ENCODE measurements around the gene MPPED2.

MPPED2 gene

DNA sequence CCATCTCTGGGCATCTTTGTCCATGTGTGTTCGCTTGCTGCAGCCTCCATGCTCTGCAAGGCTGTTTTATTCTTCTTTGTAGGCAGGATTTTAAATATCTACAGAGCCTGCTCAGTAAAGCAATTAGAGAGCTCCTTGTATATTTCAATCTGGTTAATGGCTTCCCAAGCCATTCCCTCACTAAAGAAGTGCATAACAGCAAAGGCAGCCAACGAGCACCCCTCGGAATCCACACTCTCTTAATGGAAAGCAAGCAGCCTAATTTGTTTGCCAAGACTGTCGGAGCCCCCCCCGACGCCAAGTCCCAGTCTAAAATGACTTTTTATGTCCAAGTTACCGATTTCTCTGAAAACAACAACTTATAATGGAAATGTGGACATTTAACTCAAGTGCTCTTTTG, 139.6 kb downstream of the MPPED2 start:
- DNase-seq, result no peak

DNA sequence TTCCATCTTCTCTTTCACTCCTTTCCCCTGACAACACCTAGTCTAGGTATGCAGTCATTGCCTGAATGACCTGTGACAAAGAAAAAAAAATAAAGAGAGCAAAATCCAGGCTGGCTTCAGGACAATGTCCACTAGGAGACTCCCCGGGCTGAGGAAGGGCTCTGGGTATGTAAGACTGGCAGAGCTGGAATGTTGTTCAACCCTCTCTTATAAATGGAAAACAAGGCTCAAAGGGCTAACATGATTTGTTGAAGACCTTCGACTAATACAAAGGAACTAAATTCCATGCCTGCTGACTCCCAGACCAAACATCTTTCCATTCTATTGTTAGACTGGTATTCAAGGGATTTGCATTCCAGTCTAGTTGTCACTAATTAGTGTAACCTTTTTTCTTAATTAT, 141.1 kb downstream of the MPPED2 start:
- DNase-seq, result no peak

- DNase-seq, result no peak
Observed at GRCh38 chr11:30440510-30440909, 145.6 kb downstream of the MPPED2 start.

DNA sequence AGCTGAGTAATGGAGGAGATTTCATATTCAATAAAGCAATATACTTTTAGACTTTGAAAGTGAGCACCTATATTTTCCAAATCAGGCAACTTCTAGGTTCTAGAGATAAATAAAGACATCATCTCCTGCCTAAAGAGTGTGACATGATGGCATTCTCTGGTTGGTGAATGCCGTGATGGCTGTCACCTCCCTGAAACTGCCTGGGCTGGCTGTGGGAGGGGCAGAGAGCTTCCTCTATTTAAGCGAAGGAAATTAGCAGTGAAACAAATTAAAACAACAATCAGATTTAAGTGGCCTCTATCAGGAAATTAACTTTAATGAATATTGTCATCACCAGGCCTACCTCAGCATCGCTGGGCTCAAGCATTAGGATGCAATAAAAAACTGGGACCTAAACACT, 149.4 kb downstream of the MPPED2 start:
- no peak for DNase-seq

DNA sequence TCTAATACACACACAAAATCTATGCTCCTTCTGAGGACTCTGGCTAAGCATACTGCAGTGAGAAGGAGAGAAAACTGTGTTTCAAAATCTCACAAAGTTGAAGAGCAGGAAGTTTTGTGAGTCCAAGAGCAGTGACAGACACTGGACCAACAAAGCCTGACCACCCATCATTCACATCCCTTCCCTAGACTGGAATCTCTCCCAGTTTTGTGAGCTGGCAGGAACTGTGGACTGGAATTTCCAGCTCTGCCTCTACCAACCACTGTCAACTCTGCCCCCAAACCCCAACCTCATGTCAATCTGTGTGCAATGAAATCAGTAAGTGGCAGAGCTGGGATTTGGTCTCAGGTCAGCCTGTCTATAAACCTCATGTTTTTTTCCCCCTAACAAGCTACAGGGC, 150.7 kb downstream of the MPPED2 start:
- DNase-seq, result no peak

GRCh38 chr11:30434901-30435300, 151.3 kb downstream of the MPPED2 start:
- no peak for DNase-seq

- no peak for DNase-seq
Observed at GRCh38 chr11:30433831-30434230, 152.3 kb downstream of the MPPED2 start.

- DNase-seq, result no peak
Observed at GRCh38 chr11:30432716-30433115, 153.4 kb downstream of the MPPED2 start.

DNA sequence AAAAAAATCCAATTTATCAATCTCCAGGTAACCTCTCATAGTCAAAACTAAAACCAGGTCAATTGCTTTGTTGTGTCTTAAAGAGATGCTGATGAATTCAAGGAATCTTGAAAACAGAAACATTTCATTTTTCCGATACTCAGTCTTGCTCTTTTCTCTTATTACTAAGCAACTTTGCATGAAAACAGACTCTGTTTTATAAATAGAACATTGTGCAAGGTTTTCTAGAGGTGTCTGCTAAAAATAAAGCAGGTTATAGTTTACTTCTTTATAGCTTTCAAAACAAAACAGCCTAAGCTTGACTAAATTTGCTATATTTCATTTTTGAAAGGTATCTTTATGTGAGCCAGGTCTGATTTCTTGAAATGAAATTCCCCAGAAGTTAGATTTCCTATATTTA, 154.0 kb downstream of the MPPED2 start:
- no peak for DNase-seq

DNA sequence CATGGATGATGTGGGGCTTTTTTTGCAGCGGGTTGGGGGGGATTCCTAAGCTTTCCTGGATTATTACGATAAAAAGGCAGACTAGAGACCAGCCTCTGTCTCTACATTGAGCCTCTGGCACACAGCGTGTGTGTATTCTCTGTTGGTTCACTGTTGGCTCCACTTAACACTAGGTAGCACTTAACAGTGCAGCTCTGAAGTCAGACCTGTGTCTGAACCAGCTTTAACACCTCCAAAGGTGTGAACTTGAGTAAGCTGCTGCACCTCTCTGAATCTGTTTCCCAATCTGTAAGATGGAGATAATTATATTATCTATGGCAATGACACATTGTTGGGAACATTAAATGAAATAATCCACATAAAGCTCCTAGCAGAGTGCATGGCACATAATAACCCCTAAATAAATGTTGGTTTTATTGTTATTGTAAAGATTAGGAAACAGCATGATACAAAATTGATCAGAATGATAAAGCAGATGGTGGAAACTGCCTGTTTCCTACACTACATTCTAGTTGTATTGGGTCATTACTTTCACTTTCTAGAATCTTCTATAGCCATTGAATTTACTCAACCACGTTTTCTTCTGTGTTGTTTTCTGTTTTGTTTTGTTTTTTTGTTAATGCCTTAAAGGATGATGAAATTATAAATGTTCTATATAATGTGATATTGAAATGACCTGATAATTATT, 154.9 kb downstream of the MPPED2 start:
- DNase-seq, result no peak

GRCh38 chr11:30429550-30429949, 156.6 kb downstream of the MPPED2 start:
- DNase-seq, result no peak

GRCh38 chr11:30426781-30427180, 159.4 kb downstream of the MPPED2 start:
- no peak for DNase-seq

DNA sequence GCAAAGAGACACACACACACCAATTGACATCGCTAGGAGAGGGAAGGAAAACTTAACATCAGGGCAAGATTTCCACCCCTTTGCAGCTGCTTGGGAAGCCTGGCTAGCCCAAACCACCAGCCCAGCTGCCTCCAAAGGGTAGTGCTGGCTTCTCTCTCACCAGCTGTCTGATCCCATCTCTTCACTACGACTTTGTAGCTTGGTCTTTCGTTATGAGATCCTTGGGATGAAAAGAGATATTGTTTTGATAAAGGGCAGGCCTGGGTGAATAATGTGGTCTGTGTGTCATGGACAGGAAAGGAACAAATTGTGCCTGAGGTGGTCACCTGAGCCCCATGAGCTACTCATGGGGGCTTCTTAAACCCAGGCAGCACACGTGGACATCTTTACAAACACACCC, 161.3 kb downstream of the MPPED2 start:
- no peak for DNase-seq

- no peak for DNase-seq
Observed at GRCh38 chr11:30424321-30424720, 161.8 kb downstream of the MPPED2 start.

GRCh38 chr11:30423886-30424285, 162.3 kb downstream of the MPPED2 start:
- DNase-seq, result no peak

DNA sequence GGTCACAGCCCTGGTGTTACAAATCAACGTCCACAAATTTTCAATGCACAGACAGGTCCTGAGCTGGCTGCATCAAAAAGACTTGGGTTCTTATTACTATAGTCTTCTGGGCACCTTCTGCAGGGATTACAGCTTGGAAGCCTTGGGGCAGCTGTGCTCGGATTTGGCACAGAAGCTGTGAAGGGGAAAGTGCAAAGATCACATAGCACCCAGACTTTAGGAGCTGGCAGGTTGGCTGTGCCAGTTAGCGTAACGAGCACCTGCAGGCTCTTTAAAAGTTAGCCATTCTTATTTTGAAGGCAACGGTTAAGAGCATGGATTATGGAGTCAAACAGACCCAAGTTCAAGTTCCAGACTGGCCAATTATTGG, 162.9 kb downstream of the MPPED2 start:
- no peak for DNase-seq

- DNase-seq, result no peak
Observed at GRCh38 chr11:30422447-30423278, 163.5 kb downstream of the MPPED2 start.

DNA sequence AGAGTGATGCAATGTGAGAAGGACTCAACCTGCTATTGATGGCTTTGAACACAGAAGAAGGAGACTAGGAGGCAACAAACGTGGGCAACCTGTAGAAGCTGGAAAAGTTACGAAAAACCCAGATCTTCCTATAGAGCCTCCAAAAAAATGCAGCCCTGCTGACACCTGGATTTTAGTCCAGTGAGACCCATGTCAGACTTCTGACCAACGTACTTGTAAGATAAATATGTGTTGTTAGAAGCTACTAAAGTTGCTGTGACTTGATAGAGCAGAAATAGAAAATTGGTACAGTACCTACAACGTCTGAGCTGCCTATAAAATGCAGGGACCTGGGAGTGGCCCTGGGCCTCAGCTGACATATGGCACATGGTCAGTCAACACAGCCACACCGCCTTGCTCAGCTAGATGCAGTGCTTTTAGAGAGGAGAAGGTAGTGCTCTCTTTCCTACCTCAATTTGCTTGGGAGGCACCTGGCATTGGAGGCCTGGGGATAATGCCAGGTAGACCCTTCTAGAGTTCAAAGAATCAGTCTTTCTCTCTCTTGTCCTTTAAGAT, 165.8 kb downstream of the MPPED2 start:
- DNase-seq, result no peak

DNA sequence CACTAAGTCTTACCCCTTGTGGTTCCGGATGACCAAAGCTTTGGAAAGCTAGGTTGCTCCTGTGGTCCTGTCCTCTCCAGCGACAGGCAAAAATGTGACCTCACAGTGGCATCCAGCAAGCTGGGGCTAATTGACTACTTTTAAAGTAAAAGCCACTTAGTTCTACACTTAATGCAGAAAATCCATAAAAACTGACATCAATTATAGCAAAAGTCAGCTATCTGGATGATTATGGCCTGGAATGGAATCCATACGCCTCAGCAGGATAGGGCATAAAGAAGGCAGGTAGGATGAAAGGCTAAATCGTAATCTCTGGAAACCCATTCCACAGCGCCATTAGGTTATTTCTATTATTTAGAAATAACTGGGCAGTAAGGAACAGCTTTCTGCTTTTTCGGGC, 171.3 kb downstream of the MPPED2 start:
- no peak for DNase-seq

- DNase-seq, result no peak
Observed at GRCh38 chr11:30414244-30414643, 171.9 kb downstream of the MPPED2 start.

- DNase-seq, result no peak
Observed at GRCh38 chr11:30412509-30412908, 173.6 kb downstream of the MPPED2 start.

DNA sequence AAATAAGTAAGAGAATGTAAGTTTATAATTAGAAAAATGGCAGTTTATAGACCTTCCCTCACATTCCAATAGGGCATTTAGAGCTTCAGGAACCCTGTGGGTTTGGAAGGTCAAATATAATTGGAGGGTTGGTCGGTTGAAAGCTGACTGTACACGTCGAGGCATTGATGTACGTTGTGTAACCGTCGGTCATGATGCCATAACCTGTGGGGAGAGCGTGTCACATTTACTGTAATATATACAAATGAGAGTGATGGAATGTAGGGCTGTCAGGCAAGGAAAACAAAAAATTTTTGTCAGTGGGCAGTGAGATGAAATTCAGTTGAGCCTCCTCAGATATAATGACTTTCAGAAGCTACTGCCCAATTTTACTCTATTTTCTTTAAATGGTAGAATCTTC, 174.8 kb downstream of the MPPED2 start:
- DNase-seq, result no peak

DNA sequence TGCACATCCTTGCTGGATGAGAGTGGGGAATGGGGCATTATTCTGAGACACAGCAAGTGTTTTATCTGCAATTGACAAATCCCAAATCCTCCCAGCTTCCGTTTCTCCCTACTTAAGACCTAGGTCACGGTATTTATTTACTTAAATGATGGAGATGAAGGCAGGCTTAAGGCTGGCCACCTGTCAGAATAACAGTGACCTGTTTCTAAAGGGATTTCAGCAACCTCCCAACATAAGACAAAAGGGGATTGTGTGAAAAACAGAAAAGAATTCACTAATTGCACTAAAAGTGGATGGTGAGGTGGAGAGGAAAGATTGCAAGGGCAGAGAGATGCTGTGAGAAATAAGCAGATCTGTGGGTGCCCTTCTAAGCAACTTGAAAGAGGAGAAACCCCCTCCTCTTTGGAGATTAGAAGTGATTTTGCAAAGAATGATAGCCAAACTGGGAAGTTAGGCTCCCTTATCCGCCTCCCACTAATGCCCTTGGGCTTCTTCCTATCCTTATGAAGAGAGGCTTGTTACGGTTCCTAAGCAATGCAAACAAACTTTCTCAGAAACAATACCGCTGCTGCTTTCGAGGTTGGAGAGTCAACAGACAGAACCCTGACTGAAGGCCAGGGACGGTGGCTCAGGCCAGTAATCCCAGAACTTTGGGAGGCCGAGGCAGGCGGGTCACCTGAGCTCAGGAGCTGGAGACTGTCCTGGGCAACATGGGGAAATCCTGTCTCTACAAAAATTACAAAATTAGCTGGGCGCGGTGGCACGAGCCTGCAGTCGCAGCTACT, 179.0 kb downstream of the MPPED2 start:
- no peak for DNase-seq

- DNase-seq, result no peak
Observed at GRCh38 chr11:30405385-30405784, 180.8 kb downstream of the MPPED2 start.
